Frontal cortex (tissue), 4 donors: ENCODE results near the gene MED13L. TPM values are rescaled to one million over a fixed set of nuclear protein-coding genes. Genes with fewer than 3 reads are reported as not detected.

Experiments used
- DNase-seq, 2 donors: peaks; one replicate each; pipeline ENCODE4 v3.0.0; 2012; ENCODE audit warnings: low spot score in 2 of 2
- FAIRE-seq: peaks from 2 replicates; lab custom pipeline; 2012; peaks lifted over from hg19 to GRCh38; lab: Jason Lieb, UNC
- total RNA-seq: library from RNA; depleted of rRNA; stranded (reverse); fragments of >200 nt; gene quantifications from one replicate; pipeline ENCODE4 v1.2.3, GENCODE V29; 2014
- donor health status: control.
- donor health status: control.
- donor health status: control.

MED13L gene
- total RNA-seq, 1 donor from 2014 or later: 164 TPM

- DNase-seq: no peak
- no peak for FAIRE-seq
Observed at GRCh38 chr12:116196752-116197718, 80.5 kb downstream of the MED13L start.

GRCh38 chr12:116196226-116196625 lies 81.3 kb downstream of the MED13L start:
- FAIRE-seq (no peak), DNase-seq (no peak)

DNA sequence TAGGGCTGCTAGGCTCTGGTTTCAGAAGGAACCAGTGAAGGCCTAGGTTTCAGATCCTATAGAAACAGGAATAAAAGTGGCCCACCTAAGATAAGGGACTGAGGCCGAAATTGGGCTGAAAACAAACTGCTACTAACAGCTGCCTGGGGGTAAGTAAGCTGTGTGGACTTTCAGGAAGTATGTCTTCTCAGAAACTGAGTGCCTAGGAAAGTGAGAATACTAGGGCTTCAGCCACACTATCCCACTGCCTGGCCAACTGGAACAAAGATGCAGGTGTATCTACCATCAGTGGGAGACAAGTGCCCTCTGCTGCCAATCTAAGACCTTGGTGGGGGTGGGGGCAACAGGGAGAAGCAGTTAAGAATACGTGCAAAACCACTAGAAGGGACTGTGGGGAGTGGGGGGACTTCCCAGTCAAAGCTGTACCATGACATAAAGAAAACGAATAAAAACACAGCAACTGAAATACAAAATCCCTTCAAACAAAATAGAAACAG lies 82.5 kb downstream of the MED13L start:
- DNase-seq (no peak), FAIRE-seq (no peak)

GRCh38 chr12:116189692-116190091 lies 87.8 kb downstream of the MED13L start:
- FAIRE-seq: no peak
- DNase-seq: no peak

DNA sequence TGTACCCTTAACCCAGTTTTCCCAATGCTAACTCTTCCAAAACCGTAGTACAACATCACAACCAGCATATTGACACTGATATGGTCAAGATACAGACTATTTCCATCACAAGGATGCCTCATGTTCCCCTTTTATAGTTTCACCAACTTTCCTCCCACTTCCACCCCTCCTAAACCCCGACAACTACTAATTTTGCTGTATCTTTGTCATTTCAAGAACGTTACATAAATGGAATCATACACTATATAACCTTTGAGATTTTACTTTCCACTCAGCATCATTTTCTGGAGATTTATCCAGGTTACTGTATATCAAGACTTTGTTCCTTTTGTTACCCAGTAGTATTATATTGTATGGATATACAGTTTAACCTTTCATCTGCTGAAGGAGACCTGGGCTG lies 88.9 kb downstream of the MED13L start:
- DNase-seq: no peak
- FAIRE-seq: no peak

DNA sequence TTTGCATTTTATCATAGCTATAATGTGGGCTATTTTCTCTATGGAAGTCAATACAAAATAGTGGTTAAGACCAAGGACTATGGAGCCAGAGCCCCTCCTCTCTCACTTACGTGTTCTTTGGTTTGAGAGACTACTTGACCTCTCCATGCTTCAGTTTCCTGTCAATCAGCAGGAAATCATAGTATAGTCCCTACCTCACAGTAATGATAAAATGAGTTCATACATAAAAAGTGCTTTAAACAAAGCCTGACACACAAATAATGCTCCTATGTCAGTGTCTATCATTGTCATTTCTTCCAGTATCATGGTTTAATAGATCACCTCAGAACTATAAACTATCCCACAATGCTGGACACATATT lies 90.4 kb downstream of the MED13L start:
- FAIRE-seq (no peak), DNase-seq (no peak)

DNA sequence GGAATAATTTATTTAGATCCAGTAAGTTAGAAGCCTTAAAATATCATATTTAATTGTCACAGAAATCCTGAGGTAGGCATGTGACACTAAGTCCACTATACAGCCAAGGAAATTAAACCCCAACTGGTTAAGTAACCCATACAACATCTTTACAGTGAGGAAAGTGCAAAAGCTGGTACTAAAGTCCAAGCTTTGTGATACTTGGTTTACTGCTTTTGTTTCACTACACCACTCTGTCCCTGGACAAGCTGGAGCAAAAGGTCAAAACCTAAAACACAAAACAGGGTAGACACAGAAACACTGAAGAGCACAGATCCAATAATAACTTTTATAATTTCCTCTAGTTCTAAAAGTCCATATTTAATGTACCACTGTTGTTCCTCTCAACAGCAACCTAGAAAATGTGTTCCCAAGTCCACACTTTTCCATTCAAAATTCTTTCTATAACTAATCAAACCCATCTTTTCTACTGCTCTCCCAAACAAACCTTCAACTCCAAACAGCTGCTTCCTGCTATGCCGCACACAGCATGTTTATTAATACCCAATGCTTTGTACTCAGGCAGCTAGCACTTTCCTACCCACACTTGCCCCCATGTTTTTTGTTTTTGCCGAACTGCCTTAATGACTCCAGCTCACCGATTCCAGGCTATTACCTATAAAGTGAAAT lies 90.9 kb downstream of the MED13L start:
- DNase-seq (no peak), FAIRE-seq (no peak)

GRCh38 chr12:116184763-116185162 lies 92.7 kb downstream of the MED13L start:
- DNase-seq: no peak
- no peak for FAIRE-seq

GRCh38 chr12:116183741-116184141 lies 93.8 kb downstream of the MED13L start:
- no peak for FAIRE-seq
- DNase-seq: no peak

DNA sequence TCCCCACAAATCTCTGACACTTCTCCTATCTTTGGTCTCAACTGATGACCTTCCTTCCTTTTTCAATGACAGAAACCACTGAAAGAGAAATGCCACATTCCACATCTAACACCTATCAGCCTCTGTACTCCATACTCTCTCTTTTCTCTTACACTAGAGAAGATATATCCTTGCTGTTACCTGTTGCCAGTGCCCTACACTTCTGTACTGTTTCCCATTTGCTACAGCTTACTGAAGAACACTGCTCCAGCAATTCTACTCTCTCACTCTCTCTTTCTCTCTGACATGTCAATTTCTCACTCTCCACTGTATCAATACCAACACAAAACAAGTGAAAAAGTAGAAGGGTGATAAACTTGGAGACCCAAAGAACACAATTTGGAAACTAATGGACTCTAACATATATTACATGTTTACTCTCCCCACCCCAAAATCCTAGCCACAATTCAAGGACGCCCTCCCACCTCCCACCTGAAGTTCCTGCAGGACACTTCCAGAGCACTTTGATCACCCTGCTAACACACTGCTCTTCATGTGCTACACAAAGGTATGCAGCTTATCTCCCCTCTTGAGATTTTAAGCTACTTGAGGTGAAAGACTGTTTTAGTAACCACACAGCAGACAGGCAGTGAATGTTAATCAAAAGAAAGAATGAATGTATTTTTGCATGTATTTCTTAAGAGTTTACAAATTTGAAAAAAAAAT lies 95.0 kb downstream of the MED13L start:
- no peak for FAIRE-seq
- DNase-seq: no peak

- FAIRE-seq: no peak
- no peak for DNase-seq
Observed at GRCh38 chr12:116180448-116180847, 97.0 kb downstream of the MED13L start.

DNA sequence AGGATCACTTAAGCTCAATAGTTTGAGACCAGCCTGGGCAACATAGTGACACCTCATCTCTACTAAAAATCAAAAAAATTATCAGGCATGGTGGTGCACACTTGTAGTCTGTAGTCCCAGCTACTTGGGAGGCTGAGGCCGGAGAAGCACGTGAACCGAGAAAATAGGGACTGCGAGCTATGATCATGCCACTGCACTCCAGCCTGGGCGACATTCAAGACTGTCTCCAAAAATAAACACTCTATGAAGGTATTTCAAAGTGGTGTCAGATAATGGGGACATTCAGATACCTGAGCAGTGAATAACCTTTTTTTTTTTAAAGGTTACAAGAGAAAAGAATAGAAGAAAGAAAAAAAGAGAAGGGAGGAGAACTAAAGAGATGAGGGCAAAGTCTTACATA lies 98.1 kb downstream of the MED13L start:
- FAIRE-seq: no peak
- no peak for DNase-seq

DNA sequence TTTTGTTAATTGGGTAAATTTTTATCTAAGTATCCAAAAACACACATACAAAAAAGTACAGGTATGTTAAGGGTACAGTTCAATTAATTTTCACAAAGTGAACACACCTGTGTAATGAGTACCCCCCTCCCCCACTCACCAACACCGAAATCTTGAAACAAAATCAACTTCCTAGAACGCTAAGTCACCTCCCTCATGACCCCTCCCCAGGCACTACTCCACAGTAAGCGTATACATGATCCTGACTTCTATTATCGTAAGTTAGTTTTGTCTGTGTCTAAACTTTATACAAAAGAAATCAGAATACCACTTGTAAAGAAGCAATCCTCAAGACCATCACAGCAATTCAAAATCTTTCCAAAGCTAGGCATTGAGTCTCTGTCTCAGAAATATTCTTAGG lies 100.5 kb downstream of the MED13L start:
- DNase-seq (no peak), FAIRE-seq (no peak)

- no peak for DNase-seq
- FAIRE-seq: no peak
Observed at GRCh38 chr12:116174904-116175303, 102.6 kb downstream of the MED13L start.

GRCh38 chr12:116174006-116174405 lies 103.5 kb downstream of the MED13L start:
- FAIRE-seq: no peak
- no peak for DNase-seq

- FAIRE-seq (no peak), DNase-seq (no peak)
Observed at GRCh38 chr12:116172224-116172849, 105.2 kb downstream of the MED13L start.

DNA sequence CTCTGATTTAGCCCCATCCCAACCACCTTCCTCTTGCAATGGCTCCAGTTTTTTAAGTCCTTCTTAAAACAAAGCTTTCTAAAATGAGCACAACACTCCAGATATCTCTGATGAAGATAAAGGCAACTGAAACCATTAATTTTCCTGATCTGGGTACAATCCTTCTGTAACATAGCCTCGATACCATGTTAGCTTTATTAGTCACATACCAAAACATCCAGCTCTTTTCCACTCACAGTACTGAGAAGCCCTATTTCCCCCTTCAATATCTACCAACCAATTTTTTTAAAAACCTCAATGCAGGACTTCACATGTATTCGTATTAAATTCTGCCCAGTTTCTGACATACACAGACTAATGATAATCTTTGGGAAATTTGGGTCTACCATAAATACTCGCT lies 105.9 kb downstream of the MED13L start:
- FAIRE-seq (no peak), DNase-seq (no peak)

DNA sequence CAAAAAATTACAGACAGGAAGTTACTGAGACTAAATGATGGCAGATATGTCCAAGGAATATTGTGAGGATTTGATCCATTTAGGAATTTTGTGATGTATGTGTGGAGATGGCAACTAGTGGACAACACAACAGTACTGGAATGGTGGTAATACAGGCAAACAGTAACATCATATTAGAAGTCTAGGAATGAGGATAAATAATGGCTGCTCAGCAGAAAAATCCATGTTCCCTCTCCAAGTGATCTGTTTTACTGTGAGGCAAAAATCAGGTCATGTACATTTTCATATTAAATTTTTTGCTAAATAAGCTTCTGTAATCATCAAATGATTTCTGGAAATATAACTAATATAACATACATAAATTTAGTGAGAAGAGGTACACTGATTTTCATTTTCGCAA lies 108.4 kb downstream of the MED13L start:
- DNase-seq (no peak), FAIRE-seq (no peak)

- DNase-seq (no peak), FAIRE-seq (no peak)
Observed at GRCh38 chr12:116166306-116166705, 111.2 kb downstream of the MED13L start.

DNA sequence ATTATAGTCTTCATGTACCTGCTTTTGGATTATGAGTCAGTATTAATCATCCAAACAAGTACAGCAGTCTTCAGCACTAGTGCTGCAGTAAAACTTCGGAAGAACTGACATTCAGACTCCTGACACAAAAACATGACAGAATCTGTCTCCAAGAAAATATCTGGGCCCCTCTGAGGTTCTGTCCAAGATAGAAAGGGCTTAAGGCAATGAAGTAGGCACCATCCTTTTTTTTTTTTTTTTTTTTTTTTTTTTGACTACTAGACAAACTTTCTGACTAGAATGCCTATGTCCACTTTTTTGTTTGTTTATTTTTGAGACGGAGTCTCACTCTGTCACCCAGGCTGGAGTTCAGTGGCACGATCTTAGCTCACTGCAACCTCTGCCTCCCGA lies 112.5 kb downstream of the MED13L start:
- no peak for FAIRE-seq
- no peak for DNase-seq
